Stomach (tissue), 19 donors: ENCODE results near the gene CFAP161. TPM values are rescaled to one million over a fixed set of nuclear protein-coding genes. Genes with fewer than 3 reads are reported as not detected.

ENCODE experiments used
- DNase-seq, 2 donors: peaks; one replicate each; pipeline versions ENCODE4 v3.0.0 to v3.0.0-alpha.2; 2013 to 2019
- H3K27ac ChIP-seq, 5 donors: fragments of 200-600 bp in 4 of 5; sonication (generic) in 4 of 5; one replicate each; pipeline ENCODE4 v1.5.1; 2013 to 2019; ENCODE audit warnings: mild to moderate bottlenecking in 1 of 5, moderate library complexity in 1 of 5
- H3K27me3 ChIP-seq, 3 donors: fragments of 200-600 bp; sonication (generic); one replicate each; pipeline ENCODE4 v1.5.1; 2017 to 2019; ENCODE audit warnings: mixed run types in 1 of 3
- H3K36me3 ChIP-seq, 4 donors: fragments of 200-600 bp; sonication (generic); 1 replicate in 3 of 4; 2 replicates in 1 of 4; pipeline ENCODE4 v1.5.1; 2016 to 2019
- H3K4me1 ChIP-seq, 4 donors: fragments of 200-600 bp; sonication (generic); one replicate each; pipeline ENCODE4 v1.5.1; 2016 to 2019
- H3K4me3 ChIP-seq, 4 donors: fragments of 200-600 bp; sonication (generic) in 3 of 4; one replicate each; pipeline ENCODE4 v1.5.1; 2016 to 2019; ENCODE audit warnings: mild to moderate bottlenecking in 1 of 4
- H3K9me3 ChIP-seq, 4 donors: fragments of 200-600 bp; sonication (generic); one replicate each; pipeline ENCODE4 v1.5.1; 2016 to 2019
- CTCF ChIP-seq, 7 experiments: fragments of 450-650 bp in 4 of 7; fragments of 200-600 bp in 3 of 7; sonication (generic) in 3 of 7; IDR thresholded peaks; one replicate each; pipeline ENCODE4 v1.5.1; 2016 to 2019; ENCODE audit warnings: antibody characterized with exemption in 7 of 7, control low read depth in 2 of 7, mild to moderate bottlenecking in 1 of 7
- EP300 ChIP-seq: sonication (generic); formaldehyde crosslinking; IDR thresholded peaks from one replicate; pipeline ENCODE4 v1.6.1; 2017; ENCODE audit warnings: antibody characterized with exemption
- POLR2A ChIP-seq, 4 donors: fragments of 450-650 bp; IDR thresholded peaks; one replicate each; pipeline ENCODE4 v1.6.1; 2016; ENCODE audit warnings: antibody characterized with exemption in 4 of 4, control low read depth in 2 of 4, mild to moderate bottlenecking in 1 of 4, moderate library complexity in 1 of 4
- POLR2AphosphoS5 ChIP-seq, 3 donors: sonication (generic); formaldehyde crosslinking; IDR thresholded peaks; one replicate each; pipeline ENCODE4 v1.6.1; 2016; ENCODE audit warnings: antibody characterized with exemption in 3 of 3
- WGBS, 5 donors: extraction: QIAGEN DNeasy Blood & Tissue Kit in 3 of 5; methylation state at CpG; one replicate each; pipeline versions ENCODE4 v1.1.5 to v1.1.7; 2013 to 2018; 5-methylcytosine and 5-hydroxymethylcytosine counted together
- intact Hi-C: fragments of 100-400 bp; cut with DNase I; formaldehyde crosslinking; loops from one replicate; pipeline ENCODE4 v1.15.1; 2023; ENCODE audit warnings: low total_unique reads
- long read RNA-seq, 10 donors: transcript quantifications; one replicate each; lab custom pipeline, GENCODE V29; 2026
- polyA plus RNA-seq, 3 donors: library from polyadenylated mRNA; stranded (reverse); fragments of 200-250 nt; gene quantifications; one replicate each; pipeline ENCODE4 v1.2.3, GENCODE V29; 2013
- total RNA-seq, 5 donors: library from RNA; depleted of rRNA; stranded (reverse); fragments of >200 nt; gene quantifications; one replicate each; pipeline versions ENCODE4 v1.1.0 to v1.2.3, GENCODE V29; 2014 to 2016
- donor health status: healthy with polysubstance abuse.
- donor health status: Bipolar disorder and iron deficiency.
- donor health status: healthy.

The CFAP161 gene
- 1 to 10 TPM in 1 of 5 donors, not detected in 4; 2.6 TPM for total RNA-seq
- under 1 TPM in 1 of 3 donors, not detected in 2; 0.19 TPM for polyA plus RNA-seq
- long read RNA-seq, donor 1: 0 reads
- long read RNA-seq, donor 2: 0 reads
- long read RNA-seq, donor 3: 0 reads
- long read RNA-seq, donor 4: 0 reads
- long read RNA-seq, donor 5: 0 reads
- long read RNA-seq, donor 6: 0 reads
- long read RNA-seq, donor 7: 0 reads
- long read RNA-seq, donor 8: 0 reads
- long read RNA-seq, donor 9, partial matches to known transcripts: 7 of 7 reads
- long read RNA-seq, donor 9, other reads (novel, unspliced or antisense): 0 of 7 reads
- long read RNA-seq, donor 10: 0 reads

GRCh38 chr15:81133782-81134461 is at the start of gene CFAP161:
Gene CFAP161 (plus strand): TSS chr15:81134270. CDS start chr15:81134330, 60 bp downstream.
- Histone ChIP-seq H3K4me1 (peaks cover 6 to 19% (median 11%) of the 10 kb centered on the region in 4 donors), H3K9me3 (no peaks in the 10 kb centered on the region), H3K36me3 (no peaks in the 10 kb centered on the region), H3K27me3 (peaks cover 0 to 15% (median 0%) of the 10 kb centered on the region in 3 donors), H3K27ac (peak within 1 kb of the TSS in 1 of 5 donors; percentile 31), H3K4me3 (peak within 1 kb of the TSS; percentile 32 to 48 (median 39))
- intact Hi-C loops: no loop called here
- 2 to 9% (median 4%) methylated on average over 28 to 33 of the region's 33 CpGs for WGBS, 5 donors
- DNase-seq: peak; percentile 75 to 94
- TF ChIP-seq POLR2AphosphoS5 (IDR thresholded peaks at IDR 0.05): no peak
- TF ChIP-seq POLR2A (IDR thresholded peaks at IDR 0.05): no peak
- no peak for TF ChIP-seq CTCF (IDR thresholded peaks at IDR 0.05)
- TF ChIP-seq EP300: no peak

GRCh38 chr15:81084716-81085115 is 49.4 kb upstream of the CFAP161 start:
- 79 to 90% (median 87%) methylated on average over 4 of the region's 4 CpGs for WGBS, 5 donors
- TF ChIP-seq EP300: no peak
- TF ChIP-seq POLR2A (IDR thresholded peaks at IDR 0.05): no peak
- TF ChIP-seq CTCF (IDR thresholded peaks at IDR 0.05): no peak
- no peak for TF ChIP-seq POLR2AphosphoS5 (IDR thresholded peaks at IDR 0.05)
- no peaks in the 10 kb centered on the region for H3K36me3 ChIP-seq
- no peaks in the 10 kb centered on the region for H3K9me3 ChIP-seq
- no peaks in the 10 kb centered on the region for H3K4me1 ChIP-seq
- no peak overlapping the region for H3K4me3 ChIP-seq
- DNase-seq: no peak
- no peak overlapping the region for H3K27ac ChIP-seq
- no peaks in the 10 kb centered on the region for H3K27me3 ChIP-seq
- intact Hi-C loops: no loop called here

GRCh38 chr15:81085213-81085612 is 48.9 kb upstream of the CFAP161 start:
- TF ChIP-seq POLR2AphosphoS5 (IDR thresholded peaks at IDR 0.05) (no peak), CTCF (IDR thresholded peaks at IDR 0.05) (no peak), POLR2A (IDR thresholded peaks at IDR 0.05) (no peak), EP300 (no peak)
- no peaks in the 10 kb centered on the region for H3K27me3 ChIP-seq
- WGBS, 5 donors: 58 to 76% (median 66%) methylated on average over 2 of the region's 2 CpGs
- no peak overlapping the region for H3K27ac ChIP-seq
- no peaks in the 10 kb centered on the region for H3K9me3 ChIP-seq
- no peak for DNase-seq
- no peaks in the 10 kb centered on the region for H3K4me1 ChIP-seq
- no peak overlapping the region for H3K4me3 ChIP-seq
- intact Hi-C loops: no loop called here
- no peaks in the 10 kb centered on the region for H3K36me3 ChIP-seq

GRCh38 chr15:81085898-81086297 is 48.2 kb upstream of the CFAP161 start:
- Histone ChIP-seq H3K27me3 (no peaks in the 10 kb centered on the region), H3K27ac (no peak overlapping the region), H3K4me3 (no peak overlapping the region), H3K36me3 (no peaks in the 10 kb centered on the region), H3K4me1 (no peaks in the 10 kb centered on the region), H3K9me3 (no peaks in the 10 kb centered on the region)
- intact Hi-C loops: no loop called here
- WGBS, 5 donors: 77 to 82% (median 81%) methylated on average over 5 of the region's 5 CpGs
- TF ChIP-seq POLR2A (IDR thresholded peaks at IDR 0.05) (no peak), CTCF (IDR thresholded peaks at IDR 0.05) (no peak), POLR2AphosphoS5 (IDR thresholded peaks at IDR 0.05) (no peak), EP300 (no peak)
- DNase-seq: no peak
